Raji (cell line): Measurements from ENCODE around the gene NPAS3.

Experiments used
- POLR2A ChIP-seq: IDR thresholded peaks from 2 replicates; pipeline ENCODE4 v1.6.1; 2011; ENCODE audit warnings: low read depth, low read length, control low read depth; ENCODE audit not compliant: insufficient read depth

NPAS3 gene

DNA sequence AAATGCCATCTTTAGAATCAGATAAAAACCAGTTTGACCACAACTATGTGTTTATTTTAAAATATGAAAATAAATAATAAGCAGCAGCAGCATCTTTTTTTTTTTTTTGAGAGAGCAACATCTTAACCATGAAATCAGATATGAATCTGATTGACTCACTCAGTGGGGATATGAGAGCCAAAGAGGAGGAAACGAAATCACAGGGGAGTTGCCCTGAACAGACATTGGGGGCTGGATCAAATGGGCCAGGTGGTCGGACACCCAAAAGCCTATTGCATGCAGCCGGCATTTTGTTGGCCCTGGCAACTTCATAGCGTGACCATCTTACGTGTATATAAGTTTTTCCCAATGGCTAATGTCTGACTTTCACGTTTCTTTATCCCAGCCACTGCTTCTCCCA, 321.1 kb downstream of the NPAS3 start:
- TF ChIP-seq POLR2A = no peak

DNA sequence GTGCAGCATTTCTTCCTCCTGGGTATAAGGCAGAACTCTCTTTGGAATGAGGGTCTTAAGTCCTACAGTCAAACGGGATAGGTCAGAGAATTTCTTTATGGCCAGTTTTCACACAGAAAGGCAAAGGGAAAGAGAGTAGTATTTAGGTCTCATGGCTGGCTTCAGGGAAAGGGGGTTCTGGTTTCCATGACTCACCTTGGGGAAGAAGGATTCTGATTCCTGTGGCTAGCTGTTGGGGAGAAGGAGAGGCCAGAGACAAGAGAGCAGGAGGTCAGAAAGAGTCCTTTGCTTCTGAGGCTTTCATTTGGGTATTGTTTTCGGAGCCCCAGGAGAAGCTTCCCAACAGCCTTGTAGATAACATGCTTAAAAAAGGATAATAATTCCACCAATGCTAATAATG, 332.5 kb downstream of the NPAS3 start:
- TF ChIP-seq POLR2A = no peak

DNA sequence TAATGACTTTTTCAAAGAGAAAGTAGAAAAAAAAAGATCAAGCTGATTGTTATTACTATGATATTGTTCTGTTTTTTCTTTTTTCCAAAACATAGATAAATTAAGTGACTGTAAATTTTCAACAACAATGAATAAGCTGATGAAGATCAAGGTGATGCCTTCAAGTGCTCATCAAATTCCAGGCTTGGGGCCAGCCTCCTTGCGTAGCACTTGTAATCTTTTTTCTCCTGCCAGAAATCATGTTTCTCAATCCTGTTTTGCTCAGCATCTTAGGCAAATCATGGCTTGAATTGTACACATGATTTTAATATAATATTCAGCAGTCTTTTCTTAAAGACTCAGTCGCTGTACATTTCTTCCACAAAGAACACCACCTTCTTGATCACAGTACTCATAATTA, 333.2 kb downstream of the NPAS3 start:
- no peak for TF ChIP-seq POLR2A

DNA sequence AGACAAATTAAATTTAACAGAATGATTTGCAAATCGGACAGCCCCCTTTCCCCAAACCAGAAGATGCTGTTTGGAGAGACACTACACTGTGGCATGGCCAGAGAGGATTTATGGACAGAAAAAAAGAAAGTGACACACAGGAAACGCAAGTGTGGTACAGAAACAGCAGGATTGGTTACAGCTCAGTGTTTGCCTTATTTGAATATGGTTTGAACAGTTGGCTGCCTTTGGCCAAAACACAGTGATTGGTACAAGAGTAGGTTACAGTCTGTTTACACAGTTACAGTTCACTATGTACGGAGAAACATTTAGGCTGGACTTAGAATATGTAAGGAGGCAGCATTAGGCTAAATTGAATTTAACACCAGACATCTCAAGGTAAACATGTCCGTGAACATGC, 335.3 kb downstream of the NPAS3 start:
- no peak; the same call in 1 of the 2 replicates for TF ChIP-seq POLR2A

DNA sequence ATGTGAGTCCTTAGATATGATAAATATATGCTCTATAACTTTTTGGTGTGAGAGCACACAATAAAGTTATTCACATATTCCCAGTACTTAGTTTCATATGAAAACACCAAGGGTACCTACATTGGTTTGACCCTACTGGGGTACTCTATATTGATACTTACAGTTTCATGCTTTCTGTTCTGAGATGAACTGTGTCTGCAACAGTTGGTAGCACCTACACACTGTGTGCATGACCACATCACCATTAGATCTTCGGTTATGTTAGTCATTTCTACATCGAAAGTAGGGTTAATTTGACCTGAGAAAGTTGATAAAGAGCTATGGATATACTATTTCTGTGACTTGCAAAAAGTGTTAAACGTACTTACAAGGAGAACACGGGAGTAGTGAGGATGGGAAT, 337.2 kb downstream of the NPAS3 start:
- no peak for TF ChIP-seq POLR2A

DNA sequence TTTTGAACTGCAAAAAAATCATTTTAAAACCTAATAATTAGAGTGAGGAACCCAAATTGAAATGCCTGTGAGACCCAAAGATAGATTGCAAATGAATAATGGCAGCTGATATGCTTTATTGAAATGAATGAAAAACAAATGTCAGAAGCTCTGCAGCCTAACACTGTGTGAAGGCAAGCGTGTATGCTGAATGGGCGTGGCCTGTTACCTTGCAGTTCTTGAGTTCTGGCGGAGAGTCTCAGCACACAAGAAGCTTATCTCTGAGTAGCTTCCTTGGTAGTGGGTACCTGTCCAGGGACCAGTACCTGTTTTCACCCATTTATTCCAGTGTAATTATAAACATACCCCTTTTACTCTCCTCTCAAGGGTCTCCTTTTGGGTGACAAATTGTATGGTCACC, 341.2 kb downstream of the NPAS3 start:
- no peak for TF ChIP-seq POLR2A

DNA sequence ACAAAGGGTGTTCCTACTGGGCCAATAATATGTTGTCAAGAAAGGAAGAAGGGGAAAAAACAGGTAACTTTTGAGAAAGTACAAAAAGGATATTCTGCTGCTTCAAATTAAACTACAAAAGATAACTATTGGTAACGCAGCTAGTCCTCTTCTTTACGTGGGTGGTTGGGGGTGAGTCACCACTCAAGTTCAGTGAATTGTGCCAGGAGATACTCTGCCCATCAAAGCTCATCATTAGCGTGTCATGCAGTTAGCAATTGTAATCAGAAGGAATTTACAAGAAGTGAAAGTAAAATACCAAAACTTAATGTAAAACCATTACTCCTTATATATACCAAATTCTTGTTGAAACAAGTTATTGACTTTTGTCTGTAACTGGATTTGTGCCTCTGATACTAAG, 342.0 kb downstream of the NPAS3 start:
- TF ChIP-seq POLR2A = no peak

DNA sequence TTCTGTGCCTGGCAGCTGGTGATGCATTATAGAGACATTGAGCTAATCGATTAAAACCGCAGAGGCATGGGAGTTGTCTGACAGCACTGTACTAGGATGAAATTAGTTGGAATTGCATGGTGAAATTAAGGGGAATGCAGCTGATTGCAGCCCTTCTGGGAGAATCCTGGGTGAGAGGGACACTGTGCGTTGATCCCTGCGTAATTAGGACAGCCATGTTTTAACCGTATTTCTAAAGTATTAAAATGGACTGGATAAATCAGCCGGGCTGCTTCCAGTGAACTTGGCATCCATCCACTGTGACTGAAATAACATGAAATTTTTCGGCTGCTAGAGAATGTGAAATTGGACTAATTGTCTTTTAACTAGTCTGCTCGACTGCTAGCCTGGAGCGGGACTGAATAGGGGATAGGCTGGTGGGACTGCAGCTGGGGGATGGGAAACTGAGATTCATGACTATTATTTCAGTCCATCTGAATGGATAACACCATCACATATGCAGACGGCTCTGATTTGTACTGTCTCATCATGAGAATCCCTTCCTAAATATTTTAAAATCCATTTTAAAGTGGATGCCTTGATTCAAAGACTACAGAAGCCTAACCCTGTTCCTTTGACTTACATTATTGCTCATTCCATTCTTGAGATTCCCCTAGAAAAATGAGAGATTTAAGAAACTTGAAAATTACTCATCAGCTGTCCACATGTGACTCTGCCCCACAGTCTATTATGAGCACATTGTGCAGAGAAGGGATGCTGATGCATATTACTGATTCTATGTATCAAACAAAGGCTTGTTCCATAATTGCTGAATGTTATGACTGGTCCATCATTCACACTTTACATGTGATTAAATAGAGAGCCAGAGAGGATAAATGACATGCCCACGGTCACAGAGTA, 343.9 kb downstream of the NPAS3 start:
- no peak for TF ChIP-seq POLR2A

DNA sequence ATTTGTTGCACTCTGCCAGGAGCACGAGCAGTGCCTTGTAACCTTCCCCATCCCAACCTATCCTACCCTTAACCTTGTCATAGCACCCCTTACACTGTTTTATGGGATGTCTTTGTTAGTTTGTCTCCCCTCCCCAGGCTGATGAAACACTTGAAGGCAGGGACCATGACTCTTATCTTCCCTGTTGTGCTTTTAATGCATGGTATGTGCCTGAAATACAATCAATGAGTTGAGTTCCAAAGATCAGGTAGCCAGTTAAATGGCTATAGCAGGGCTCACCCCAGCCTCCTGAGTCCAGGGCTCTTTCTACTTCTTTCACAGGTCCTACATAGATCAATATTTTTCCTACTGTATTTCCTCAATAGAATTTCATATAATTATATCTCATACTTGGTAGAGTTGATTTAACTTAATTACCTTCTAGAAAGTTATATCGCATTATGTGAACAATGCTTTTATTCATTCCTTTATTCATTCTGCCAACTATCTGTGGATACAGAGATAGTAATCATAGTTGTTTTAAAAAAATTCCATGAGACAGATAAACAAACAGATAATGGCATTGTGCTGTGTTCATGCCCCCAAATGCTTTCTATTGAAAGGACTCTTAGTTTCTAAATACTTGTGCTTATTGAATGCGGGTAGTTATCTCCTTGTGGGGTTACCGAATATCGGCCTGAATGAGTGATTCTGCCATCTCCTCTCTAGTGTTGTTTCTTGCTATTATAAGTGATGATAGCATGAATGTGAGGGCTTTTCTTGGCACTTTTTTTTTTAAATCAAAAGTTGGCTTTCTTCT, 347.4 kb downstream of the NPAS3 start:
- no peak for TF ChIP-seq POLR2A

DNA sequence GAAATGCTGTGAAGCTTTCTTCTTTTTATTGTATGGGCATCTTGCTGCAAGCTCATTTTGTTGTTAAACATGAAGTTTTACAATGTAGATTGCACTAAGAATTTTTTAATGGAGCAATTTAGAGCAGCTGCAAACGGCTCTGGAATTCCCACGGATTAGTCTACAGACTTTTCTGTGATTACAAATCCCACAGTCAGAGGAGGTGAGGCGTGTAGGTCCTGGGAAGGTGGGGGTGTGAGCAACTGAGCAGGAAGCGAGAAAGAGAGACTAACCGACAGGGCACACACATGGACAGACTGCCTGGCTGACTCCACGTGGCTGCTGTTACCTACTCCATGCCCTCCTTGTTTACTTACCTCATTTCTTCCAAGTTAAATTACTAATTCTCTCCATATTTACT, 348.5 kb downstream of the NPAS3 start:
- TF ChIP-seq POLR2A = no peak

DNA sequence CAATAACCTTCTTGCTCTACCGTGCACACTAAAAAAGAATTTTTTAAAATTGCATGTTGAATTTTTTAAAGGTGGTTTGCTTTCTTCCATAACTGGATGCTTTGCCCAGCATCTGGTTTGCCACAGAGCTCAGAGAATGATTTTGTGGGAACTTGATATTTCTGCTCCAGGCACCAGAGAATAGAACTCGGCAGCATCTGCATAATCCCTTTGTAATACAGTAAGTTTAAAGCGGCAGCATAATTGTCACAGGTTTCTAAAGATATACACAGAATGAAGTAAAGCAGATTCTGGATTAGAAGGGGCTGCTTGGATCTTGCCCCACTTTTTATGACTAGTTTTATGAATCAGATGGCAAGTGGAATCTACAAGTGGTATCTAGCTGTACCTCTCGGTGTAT, 352.0 kb downstream of the NPAS3 start:
- no peak for TF ChIP-seq POLR2A

DNA sequence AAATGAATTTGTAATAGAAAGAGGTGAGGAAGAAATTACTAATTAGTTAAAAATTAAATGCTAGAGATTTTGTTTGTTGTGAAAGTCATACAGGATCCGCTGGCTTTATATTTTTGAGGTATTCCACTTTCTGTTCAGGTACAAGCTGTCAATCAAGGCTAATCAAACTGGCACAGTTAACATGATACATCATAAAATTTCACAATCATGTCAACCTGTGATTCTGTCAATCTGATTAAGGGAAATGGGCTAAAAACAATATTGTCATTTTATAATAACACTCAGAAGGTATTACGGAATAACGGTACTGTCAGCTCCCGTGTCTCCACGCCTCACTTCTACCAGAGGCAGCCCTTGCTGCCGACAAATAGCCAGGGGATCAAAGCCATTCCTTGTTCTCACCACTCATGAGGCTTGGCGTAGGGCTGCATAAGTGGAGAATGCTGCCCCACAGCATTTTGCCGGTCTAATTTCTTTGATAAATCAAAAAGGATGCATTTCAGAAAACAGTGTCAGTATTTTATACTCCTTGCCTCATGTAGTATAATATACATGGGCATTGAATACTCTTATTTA, 352.9 kb downstream of the NPAS3 start:
- no peak for TF ChIP-seq POLR2A

DNA sequence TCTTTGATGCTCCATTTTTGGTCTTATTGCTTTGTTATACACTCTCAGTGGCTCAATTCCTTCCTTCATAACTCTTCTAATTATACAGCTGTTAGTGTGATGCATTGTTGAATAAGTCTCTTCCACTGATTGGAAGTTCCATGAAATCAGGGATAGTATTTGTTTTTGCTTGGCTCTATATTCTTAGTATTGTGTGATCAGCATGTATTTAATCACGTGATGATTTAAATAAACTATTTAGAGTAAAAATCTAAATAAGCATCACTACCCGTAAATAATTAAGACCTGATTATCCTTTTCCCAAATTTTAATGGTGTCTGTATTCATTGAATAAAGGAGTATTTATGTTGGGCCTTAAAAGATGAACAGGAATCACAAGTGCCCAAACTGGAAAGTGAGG, 355.7 kb downstream of the NPAS3 start:
- TF ChIP-seq POLR2A = no peak

DNA sequence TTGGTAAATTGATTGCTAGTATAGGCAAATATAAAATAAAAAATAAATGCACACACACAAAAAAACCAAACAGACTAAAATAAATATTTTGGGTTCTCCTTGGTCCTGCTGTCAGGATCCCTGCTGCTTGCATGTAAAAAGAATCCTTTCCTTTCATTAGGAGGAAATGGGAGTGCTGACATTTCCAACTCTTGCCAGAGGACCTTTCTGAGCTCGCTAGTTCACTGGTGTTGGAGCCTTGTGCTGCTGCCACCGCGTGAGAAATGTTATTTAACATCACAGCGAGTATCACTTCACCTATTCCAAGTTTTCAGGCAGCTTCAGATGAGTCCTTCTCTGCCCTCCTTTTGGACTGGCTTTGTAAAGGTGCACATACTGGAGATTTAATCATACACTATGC, 358.9 kb downstream of the NPAS3 start:
- TF ChIP-seq POLR2A = no peak

DNA sequence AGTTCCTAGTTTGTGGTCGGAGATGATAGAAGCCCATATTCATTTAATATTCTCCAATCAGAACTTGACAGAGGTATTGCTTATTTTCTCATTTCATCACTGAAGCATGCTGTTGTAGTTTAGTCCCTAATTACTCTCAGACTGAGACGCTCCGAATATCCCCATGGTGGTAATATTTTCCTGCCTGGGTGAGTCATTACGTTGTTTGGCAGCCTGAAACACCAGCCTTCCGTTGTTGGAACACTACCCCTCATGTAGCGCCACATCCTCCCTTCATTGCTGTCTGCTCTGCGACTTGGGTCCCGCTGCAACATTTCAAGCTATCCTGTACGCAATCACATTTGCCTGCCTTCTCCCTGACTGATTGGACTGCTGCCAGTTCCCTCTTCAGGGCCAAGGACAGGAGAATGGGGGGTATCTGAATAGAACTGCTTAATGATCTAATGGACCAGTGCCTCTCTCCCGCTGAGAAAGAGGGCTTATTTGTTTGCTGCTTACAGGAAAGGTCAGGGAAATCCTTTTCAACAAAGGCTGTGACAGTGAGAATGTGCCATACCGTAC, 369.1 kb downstream of the NPAS3 start:
- no peak for TF ChIP-seq POLR2A
